RCC 7860 (cell line): ENCODE results near the gene RHBDD3.
"Not testable (repeated sequence)": the region's sequence is repeated elsewhere in the genome, so short reads cannot be mapped to it uniquely, and the experiment has no call there.

Source experiments
- DNase-seq: peaks from one replicate; pipeline ENCODE4 v3.0.0-alpha.2; 2015; ENCODE audit warnings: low spot score
- FAIRE-seq: peaks from 2 replicates; lab custom pipeline; 2012; peaks lifted over from hg19 to GRCh38; lab: Jason Lieb, UNC

RHBDD3 gene

DNA sequence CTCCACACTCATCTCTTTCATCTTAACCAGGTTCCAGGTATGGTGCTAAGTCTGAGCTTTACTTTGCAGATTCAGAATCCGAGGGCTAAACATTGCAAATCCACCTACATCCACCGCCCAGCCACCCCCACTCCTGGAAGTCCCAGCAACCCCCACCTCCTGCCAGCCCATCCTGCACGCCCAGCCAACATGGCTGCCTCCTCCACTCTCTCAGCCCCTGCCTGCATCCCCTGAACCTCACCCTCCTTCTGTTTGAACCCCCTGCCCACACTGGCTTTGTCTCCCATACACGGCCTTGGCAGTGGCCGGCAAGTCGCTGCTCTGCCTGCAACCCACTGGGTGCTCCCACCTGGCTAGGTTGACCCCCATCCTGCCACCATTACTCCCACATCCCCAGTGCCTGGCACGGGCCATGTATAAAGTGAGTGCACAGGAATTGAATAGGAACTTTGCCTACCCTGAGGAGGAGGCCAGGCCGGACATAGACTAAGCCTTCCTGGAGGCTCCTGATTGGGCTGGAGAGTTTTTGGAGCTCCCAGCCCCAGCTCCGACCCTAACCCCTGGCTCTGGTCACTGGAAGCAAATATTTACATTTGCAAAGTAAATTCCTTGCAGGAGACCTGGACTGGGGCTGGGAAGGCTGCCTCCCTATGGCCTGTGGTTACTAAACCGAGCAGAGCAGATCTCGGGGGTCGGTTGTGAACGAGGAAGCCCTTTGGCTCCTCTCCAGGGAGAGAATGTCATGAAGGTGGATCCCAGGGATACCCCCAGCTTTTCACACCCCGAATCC, 47.7 kb downstream of the RHBDD3 start:
- no peak for DNase-seq
- no peak for FAIRE-seq

DNA sequence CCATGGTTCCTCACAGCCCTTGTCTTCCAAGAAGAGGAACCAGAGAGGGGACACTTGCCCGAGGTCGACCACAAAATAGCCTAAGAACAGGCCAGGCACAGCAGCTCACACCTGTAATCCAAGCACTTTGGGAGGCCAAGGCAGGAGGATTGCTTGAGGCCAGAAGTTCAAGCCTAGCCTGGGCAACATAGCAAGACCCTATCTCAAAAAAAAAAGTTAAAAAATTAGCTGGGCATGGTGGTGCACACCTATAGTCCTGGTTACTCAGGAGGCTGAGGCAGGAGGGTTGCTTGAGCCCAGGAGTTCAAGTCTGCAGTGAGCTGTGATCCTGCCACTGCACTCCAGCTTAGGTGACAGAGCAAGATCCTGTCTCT, 48.4 kb downstream of the RHBDD3 start:
- FAIRE-seq, DNase-seq: not testable (repeated sequence)

DNA sequence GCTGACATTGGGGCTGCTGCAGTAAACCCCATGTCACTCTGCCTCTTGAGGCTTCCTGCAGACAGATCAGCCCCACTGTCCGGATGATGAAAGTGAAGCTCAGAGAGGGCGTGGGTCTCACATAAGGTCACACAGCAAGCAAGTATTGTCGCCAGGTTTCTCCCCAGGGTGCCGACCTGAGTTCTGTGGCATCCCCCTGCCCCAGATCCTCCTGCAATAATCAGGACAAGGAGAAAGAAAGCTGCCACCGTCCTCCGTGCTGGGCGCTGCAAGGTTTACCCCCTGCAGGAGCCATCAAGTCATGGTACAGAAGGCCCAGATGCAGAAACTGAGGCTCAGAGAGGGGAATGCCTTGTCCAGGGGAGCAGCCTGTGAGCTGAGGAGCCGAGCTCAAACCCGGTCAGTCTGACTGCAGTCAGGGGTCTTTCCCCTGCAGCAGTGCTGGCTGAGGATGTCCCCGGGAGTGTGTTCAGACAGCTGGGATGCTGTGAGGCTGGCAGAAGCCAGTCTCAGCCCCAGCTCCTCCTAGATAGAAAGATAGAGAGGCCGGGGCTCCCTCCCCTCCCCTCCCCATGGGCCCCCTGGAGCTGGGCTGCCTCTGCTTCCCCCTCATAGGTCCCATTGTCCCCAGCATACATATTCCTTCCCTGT, 48.9 kb downstream of the RHBDD3 start:
- no peak for DNase-seq

DNA sequence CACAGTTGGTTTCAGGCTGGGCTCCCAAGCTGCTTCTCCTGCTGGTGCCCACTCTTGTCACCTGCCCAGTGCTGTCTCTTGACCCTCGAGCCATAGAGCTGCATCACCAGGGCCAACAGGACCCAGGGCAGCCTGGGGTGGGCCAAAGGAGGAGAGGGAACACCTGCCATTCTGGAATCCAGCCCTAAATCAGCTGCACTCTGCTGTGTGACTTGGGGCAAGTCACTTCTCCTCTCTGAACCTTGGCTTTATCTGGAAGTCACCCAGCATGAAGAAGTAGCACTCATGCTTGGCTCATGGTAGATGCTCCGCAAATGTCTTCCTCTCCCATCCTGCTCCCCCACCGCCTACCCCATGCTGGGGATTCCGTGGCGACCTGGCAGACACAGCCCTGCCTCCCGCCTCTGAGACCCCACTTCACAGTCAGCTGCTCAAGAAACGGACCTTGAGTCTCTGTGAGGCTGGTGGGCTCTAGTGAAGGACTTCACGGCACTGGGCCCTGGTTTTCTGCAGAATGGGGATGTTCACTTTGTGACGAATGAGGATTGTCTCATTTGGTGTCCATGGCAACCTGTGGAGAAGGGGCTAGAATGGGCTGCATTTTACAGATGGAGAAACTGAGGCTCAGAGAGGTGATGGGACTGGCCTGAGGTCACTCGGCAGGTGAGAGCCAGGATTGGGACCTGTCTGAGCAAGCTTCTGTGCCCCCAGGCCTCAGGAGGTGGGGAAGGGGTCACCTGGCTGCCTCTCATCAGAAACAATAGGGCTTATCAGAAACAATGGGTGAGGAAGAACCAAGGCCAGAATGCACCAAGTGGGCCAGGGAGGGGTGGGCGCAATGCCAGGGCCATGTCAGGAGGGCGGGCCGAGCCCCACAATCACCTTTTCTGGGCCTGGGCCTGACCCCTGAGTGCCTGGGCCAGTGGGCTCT, 49.7 kb downstream of the RHBDD3 start:
- FAIRE-seq, result no peak
- DNase-seq, result no peak

More for the DNA sequence above, 48.9 kb downstream of the RHBDD3 start:
- FAIRE-seq, result no peak

- FAIRE-seq (no peak), DNase-seq (no peak)
Measured at GRCh38 chr22:29216873-29217666, 50.7 kb downstream of the RHBDD3 start.

DNA sequence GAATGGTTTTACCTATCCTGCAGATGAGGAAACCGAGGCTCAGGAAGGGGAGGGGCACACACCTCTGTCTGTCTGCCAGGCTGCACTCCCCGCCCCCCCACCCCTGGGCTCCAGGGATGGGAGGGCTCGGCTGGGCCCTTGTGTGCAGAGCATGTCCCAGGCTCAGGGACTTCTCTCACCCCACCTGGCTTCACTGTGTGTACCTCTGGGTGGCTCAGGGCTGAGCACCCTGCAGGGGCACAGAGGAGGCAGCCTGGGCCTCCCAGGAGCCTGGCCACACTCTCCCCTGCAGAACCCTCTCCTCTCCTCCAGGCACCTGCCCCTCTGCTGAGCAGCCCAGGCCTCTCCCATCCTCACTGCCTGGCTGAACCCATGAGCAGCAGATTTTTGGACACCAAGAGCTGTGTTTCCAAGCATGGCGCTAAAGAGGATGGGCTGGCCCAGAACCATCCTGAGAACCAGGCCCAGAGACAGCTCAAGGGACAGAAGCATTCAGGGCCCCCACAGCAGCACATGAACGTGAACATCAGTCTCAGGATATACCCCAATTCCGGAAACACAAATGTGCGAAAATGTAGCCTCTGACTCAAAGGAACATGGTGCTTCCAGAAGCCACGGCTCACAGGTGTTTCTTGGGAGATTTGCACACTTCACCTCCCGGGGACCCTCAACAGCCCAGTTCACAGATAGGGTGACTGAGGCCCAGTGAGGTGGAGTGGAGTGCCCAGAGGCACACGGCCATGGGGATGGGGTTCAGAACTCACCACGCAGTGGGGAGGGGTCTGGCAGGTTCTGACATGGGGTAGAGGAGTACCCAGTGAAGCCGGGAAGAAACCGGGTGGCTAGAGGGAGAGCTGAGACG, 51.5 kb downstream of the RHBDD3 start:
- FAIRE-seq (no peak), DNase-seq (no peak)

GRCh38 chr22:29215012-29215860, 52.5 kb downstream of the RHBDD3 start:
- DNase-seq, result no peak
- FAIRE-seq, result no peak

DNA sequence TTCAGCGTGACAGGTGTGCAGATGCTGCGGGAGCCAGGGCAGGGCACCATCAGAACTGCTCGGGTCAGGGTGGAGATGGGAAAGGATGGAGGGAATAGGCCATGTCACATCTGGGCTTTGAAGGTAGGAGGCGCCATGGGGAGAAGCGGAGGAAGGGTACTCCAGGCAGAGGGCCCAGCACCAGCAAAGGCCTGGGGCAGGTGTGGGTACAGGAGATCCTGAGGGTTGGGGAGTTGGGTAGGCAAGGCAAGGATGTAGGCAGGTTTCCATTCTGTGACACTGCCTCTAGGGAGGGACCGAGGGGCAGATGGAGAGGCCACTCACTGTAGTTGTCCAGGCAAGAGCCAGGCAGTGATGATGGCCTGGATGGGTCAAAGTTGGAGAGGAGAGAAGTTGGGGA, 53.5 kb downstream of the RHBDD3 start:
- DNase-seq (no peak), FAIRE-seq (no peak)

DNA sequence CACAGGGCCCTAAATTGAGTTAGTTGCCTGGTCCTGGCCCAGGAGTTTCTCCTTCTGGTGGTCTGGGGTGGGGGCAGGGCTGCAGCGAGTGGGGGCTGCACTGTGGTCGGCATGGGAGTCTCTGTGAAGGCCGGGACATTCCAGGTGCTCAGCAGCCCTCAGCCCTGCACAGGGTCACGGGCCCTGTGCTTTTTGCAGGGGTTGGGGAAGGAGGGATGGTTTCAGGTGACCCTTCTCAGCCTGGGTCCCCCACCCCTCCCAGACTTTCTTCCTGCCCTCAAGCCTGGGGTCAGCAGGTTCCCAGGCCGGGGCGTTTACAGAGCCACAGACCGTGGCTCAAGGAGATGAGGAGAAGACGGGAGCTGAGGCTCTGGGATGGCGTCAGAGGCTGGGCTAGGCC, 54.3 kb downstream of the RHBDD3 start:
- DNase-seq, result no peak
- FAIRE-seq, result no peak

- no peak for DNase-seq
- FAIRE-seq, result no peak
Measured at GRCh38 chr22:29212743-29213142, 55.0 kb downstream of the RHBDD3 start.

DNA sequence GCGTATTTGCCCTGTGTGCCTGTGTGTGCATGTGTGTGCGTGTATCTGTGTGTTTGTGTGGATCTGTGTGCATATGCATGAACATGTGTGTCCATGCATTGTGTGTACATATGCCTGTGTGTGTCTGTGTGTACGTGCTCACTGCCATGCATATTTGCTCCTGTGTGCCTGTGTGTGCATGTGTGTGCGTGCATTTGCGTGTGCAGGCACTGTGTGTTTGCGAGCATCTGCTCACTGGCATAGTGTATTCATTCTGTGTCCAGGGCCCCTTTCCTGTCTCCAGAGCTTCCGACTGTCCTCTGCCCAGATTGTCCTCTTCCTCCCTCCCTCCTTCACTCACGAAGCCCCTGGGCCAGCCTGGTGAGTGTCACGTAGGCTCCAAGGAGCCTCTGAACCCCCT, 56.3 kb downstream of the RHBDD3 start:
- DNase-seq (no peak), FAIRE-seq (no peak)

GRCh38 chr22:29211066-29211465, 56.7 kb downstream of the RHBDD3 start:
- no peak for FAIRE-seq
- DNase-seq, result no peak
